Kidney glomerular epithelial cell (primary cell): Measurements from ENCODE around the gene CETN3.
"Not testable (repeated sequence)": the region's sequence is repeated elsewhere in the genome, so short reads cannot be mapped to it uniquely, and the experiment has no call there.

ENCODE experiments used
- DNase-seq: peaks from one replicate; lab custom pipeline; 2025; lab: John Stamatoyannopoulos, UW

Gene CETN3

DNA sequence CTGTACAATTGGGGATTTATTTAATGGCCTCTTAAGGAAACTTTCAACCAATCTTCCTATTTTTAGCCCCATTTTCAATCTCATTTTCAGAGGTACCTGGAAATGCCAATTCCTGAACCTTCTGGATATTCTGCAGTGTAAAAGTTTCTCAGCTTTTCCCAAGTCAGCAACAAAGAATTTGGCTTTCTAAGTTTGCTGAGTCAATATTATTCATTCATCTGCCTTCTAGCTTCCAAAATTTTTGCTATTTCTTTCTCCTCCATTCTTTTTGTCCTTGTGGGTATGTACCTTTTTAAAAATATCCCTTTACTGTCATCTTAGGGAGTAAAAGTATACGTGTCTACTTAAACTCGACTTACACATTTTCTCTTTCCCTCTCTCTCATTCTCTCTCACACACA, 25.7 kb downstream of the CETN3 start:
- no peak for DNase-seq

DNA sequence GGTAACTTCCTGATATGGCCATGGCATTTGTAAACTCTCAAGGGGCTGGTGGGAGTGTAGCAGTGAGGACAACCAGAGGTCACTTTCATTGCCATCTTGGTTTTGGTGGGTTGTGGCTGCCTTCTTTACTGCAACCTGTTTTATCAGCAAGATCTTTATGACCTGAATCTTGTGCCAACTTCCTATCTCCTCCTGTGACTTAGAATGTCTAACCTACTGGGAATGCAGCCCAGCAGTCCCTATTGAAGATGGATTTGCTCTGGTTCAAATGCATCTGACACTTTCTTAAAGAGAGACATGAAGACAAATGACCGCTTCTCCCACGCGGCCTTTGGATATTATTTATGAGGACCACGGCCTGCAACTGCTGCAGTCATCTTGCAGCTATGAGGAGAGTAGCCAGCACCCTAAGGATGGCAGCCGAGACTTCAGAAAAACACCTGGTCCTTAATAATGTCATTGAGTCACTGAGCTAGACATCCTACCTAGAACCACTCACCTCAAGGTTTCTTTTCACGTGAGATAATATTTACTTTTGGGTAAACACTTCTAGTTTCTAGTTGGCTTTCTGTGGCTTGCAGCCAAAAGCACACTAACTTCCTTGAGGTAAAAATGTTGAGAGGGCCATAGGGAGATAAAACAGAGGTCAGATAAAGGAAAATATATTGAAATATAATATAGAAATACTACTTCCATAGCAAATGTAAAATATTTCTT, 28.2 kb downstream of the CETN3 start:
- DNase-seq, result no peak

DNA sequence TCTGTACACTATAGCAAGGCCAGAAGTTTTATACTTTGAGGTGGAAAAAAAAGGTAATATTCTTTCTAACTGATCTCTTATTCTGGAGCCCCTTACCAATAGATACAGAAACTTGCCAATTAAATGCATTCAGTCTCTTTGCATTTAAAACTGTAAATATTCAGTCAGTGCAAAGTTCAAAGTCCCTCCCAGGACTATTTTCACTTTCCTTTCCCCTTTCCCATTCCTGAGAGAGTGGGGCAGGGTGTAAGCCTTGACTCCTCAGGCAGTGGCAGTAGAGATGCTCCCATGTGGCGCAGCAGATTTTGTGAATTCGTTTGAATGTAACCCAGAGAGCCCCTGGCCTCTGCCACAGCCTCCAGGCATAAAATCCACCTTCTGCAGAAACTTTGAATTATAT, 29.9 kb downstream of the CETN3 start:
- no peak for DNase-seq

DNA sequence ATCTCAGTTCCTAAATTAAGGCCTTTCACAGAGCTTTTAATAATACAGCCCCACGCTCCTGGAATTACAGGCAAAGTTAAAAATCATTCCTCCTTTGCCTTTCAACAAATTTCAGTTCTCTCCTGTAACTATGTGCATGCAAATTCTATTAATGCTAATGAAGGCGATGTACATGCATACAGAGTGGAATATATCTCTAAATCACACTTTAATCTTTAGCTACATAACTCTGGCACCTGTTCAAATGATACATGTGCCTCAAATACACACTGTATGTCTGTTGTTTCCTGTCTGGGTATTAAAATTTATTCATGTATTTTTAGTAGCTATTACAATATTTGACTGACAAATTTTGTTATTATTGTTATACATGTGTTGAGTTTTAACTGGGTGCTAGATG, 30.8 kb downstream of the CETN3 start:
- DNase-seq, result no peak

DNA sequence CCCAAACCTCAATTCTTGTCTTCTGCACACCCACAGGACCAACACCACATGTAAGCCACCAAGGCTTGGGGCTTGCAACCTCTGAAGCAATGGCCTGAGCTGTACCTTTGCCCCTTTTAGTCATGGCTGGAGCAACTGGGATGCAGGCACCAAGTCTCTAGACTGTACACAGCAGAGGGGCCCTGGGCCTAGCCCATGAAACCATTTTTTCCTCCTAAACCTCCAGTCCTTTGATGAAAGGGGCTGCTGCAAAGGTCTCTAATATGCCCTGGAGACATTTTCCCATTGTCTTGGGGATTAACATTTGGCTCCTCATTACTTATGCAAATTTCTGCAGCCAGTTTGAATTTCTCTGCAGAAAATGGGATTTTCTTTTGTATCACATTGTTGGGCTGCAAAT, 38.3 kb downstream of the CETN3 start:
- not testable (repeated sequence) for DNase-seq

- DNase-seq, result no peak
Observed at GRCh38 chr5:90368454-90369246, 40.9 kb downstream of the CETN3 start.

DNA sequence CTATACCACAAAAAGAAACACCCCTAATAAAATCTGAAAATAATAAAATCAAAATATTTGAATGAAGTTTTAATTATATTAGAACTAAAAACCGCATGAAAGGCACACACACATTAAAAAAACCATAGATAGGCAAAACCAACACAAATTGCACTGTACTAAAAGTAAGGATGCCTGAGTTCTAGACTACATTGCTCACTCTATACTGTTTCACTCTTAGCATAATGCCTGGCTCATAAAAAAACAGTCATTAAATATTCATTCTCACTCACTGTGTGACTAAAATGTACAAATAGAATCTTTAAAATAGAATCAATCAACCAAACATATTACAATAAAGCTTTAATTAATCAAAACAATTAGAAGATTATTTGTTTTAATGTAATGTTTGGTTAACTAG, 41.7 kb downstream of the CETN3 start:
- no peak for DNase-seq

GRCh38 chr5:90366948-90367347, 42.6 kb downstream of the CETN3 start:
- no peak for DNase-seq

GRCh38 chr5:90365328-90365727, 44.2 kb downstream of the CETN3 start:
- no peak for DNase-seq

DNA sequence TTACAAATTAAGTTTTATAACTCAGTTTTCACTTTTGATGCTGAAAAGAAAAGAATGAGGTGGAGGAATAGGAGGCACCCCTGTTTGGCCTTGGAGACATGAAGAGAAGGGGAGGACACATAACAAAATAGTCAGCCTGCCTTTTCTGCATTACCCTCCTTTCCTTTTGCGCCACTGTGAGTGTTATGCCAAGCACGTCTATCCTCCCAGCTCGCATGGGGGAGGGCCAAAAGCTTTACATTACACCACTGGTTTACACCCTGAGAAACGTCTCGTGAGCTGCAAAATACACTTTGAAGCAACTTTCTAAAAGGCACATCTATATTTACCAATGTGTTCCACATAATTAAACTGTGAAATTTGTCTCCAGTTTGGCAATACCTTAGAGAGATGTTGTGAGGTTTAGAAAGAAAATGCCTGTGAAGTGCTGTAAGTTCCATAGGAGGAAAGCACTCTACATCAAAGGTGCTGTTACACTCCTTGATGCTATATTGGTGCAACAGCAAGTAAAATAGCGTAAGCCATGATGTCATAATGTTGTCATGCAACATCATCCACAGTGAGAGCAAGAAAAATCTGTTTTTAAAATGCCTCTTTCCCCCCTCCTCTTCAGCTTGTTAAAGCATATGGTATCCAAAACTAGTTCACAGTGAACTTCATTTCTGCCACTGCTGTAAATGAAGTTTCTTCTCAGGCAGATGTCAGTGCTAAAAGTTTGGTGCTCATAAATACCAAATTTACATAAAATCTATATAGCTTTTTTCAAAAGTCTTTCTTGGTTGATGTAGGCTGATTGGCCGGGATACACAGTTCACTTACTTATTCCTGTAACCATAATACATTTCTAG, 50.3 kb downstream of the CETN3 start:
- DNase-seq, result no peak

GRCh38 chr5:90356622-90357021, 52.9 kb downstream of the CETN3 start:
- no peak for DNase-seq

DNA sequence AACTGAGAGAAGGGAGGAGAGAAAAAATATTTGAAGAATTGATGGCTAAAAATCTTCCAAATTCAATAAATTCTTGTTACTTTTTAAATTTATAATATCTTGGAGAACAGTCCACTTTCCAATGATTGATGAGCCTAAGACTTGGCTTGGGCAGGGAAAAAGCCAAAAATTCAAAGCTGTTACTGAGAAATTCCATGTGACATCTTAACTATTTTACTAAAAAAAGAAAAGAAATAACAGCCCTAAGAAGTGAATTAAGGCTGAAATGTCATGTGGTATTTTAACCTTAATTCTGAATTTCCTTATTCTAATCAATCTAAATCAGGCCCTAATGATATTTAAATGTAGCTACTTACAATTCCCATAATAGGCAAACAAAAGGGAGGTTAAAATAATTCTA, 53.4 kb downstream of the CETN3 start:
- no peak for DNase-seq

DNA sequence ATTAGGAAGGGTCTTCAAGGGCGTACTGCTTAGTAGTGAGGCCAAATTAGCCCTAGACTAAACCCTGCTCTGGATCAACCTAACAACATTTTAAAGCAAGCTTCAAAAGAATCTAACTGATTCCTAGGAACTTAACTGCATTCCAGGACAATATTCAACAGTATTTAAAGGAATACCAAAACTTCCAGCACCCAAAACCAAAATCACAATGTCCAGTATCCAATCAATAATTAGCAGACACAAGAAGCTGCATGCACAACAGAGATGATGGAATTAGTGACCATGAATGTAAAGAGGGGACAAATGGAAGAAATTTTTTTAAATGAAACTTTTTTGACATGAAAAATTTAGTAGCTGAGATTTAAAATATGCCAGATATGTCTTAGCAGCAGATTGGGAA, 53.9 kb downstream of the CETN3 start:
- DNase-seq, result no peak

DNA sequence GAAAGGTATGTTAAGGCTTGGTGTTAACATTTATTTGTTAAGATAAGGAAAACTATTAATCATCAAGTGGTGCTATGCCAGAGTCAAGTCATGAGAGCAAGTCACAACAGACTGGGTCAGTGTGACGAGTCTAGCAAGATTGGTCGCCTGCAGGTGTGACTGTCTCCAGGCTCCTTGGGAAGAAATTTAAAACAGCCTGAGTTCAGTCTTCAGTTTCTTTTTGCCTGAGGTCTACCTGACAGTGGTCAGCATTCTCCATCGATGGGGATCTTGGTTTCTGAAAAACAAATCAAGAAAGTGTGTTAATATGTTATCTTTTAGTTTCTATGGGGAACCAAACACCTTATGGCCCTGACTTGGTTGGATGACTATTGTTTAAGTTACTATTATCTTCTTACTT, 56.3 kb downstream of the CETN3 start:
- DNase-seq, result no peak

DNA sequence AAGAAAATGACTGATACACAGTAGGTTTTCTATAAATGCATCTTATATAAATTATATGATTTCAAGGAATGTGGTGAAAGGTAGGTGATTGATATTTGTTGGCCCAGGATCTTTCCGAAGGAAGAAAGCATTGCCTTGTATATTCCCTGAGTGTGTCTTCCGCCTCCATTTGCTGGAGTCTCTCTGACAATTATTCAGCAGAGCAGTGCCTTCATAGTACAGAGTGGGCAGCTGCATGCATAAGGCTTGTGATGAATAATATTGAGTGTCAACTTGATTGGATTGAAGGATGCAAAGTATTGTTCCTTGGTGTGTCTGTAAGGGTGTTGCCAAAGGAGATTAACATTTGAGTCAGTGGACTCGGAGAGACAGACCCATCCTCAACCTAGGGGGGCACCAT, 58.5 kb downstream of the CETN3 start:
- DNase-seq, result no peak

DNA sequence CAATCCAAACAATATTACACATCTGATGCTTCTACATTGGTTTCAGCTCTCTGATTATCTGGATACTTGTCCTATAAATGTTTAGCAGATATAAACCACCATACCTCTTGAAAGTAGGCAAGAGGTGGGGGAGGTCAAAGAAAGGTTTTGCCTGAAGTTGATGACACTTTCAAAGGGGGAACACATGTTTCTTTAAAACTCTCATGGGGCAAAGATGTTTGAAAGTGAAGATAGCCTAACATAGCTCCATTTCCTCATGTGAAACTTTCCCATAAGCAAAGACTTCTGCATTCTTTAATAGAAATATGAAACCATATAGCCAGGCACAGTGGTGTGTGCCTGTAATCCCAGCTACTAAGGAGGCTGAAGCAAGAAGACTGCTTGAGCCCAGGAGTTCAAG, 62.1 kb downstream of the CETN3 start:
- DNase-seq, result no peak

- no peak for DNase-seq
Observed at GRCh38 chr5:90345684-90346083, 63.9 kb downstream of the CETN3 start.

GRCh38 chr5:90344689-90345088, 64.9 kb downstream of the CETN3 start:
- no peak for DNase-seq

- DNase-seq, result not testable (repeated sequence)
Observed at GRCh38 chr5:90343731-90344130, 65.8 kb downstream of the CETN3 start.

DNA sequence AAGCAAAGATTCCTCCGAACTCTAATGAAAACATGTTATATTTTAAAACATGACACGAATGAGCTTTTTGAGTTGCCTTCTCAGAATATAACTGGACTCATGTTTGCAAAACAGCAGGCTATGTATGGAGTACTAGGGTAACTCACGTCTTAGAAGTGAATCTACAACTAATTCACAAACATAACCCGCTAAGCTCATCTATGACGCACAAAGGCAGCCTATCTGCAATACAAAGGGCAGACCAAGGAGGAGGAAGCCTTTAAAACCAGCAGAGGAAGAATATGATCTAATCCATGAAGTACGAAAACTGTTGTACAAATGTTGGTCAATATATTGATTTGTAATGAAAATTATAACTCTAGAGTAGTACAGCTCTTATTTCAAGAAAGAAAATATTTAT, 67.0 kb downstream of the CETN3 start:
- no peak for DNase-seq
